Measurements from ENCODE around the gene PRKG1. TPM values are rescaled to one million over a fixed set of nuclear protein-coding genes. Genes with fewer than 3 reads are reported as not detected.
"Not testable (repeated sequence)": the region's sequence is repeated elsewhere in the genome, so short reads cannot be mapped to it uniquely, and the experiment has no call there.

PRKG1 gene
- total RNA-seq, 2 experiments from 2014 or later: not detected

GRCh38 chr10:51314481-51314880 lies 240.2 kb downstream of the PRKG1 start:
- Mint-ChIP-seq H3K27me3 (ENCODE audit: low read depth) (no peaks in the 10 kb centered on the region), H3K9me3 (no peaks in the 10 kb centered on the region), H3K4me3 (no peak overlapping the region), H3K4me1 (ENCODE audit: low read depth) (no peaks in the 10 kb centered on the region), H3K27ac (no peak overlapping the region), H3K36me3 (ENCODE audit: low read depth) (no peaks in the 10 kb centered on the region)
- intact Hi-C loops (cut with micrococcal nuclease): no loop called here
- CTCF ChIA-PET: no interaction called here
- DNase-seq: no peak

DNA sequence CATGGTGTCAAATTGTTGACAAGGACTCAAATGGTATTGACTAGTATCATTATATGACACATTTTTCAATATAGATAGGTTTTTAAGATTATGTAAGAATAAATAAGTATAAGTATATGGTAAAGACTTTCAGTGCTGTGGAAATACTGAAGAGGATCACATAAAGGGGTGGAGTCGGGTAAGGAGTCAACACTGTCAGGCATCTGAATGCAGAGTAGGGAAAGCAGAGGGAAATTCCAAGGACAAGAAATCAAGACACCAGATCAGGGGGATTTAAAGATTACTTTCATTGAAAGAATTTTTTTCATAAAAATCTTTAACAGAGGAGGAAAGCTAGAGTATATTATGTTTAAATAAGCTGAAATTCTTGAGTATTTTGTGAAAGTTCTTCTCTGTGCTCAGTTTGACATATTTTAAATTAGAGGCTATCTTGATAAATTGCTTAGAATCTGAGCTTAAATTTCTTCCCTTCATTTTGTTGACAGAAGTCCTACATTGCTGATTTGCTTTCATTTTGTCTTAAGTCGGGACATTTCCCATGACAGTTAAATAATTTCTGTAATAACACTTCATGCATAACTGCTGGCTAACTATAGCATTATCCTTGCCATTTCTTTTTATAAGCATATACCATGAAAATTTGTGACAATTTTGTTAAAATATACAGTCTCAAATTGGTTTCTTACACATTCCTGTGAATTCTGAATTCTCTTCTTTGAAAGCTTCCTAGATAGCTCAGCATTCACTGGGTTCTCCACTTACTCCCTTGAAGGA lies 244.3 kb downstream of the PRKG1 start:
- no peak overlapping the region for H3K27ac Mint-ChIP-seq
- H3K27me3 Mint-ChIP-seq (ENCODE audit: low read depth): no peaks in the 10 kb centered on the region
- no peaks in the 10 kb centered on the region for H3K36me3 Mint-ChIP-seq (ENCODE audit: low read depth)
- H3K4me3 Mint-ChIP-seq: no peak overlapping the region
- no peaks in the 10 kb centered on the region for H3K9me3 Mint-ChIP-seq
- CTCF ChIA-PET: interaction anchor here (0.6 kb wide), 1 partner anchor 61 kb away, joined by 6 read pairs; no protein-coding TSS in a partner anchor
- DNase-seq: no peak
- H3K4me1 Mint-ChIP-seq (ENCODE audit: low read depth): no peaks in the 10 kb centered on the region
- intact Hi-C loops (cut with micrococcal nuclease): no loop called here

GRCh38 chr10:51319173-51319435 lies 244.8 kb downstream of the PRKG1 start:
- intact Hi-C loops (cut with micrococcal nuclease): no loop called here
- Mint-ChIP-seq H3K36me3 (ENCODE audit: low read depth) (no peaks in the 10 kb centered on the region), H3K4me3 (no peak overlapping the region), H3K27me3 (ENCODE audit: low read depth) (no peaks in the 10 kb centered on the region), H3K4me1 (ENCODE audit: low read depth) (no peaks in the 10 kb centered on the region), H3K9me3 (no peaks in the 10 kb centered on the region), H3K27ac (no peak overlapping the region)
- DNase-seq: no peak
- CTCF ChIA-PET: interaction anchor here (0.6 kb wide), 1 partner anchor 62 kb away, joined by 6 read pairs; no protein-coding TSS in a partner anchor

DNA sequence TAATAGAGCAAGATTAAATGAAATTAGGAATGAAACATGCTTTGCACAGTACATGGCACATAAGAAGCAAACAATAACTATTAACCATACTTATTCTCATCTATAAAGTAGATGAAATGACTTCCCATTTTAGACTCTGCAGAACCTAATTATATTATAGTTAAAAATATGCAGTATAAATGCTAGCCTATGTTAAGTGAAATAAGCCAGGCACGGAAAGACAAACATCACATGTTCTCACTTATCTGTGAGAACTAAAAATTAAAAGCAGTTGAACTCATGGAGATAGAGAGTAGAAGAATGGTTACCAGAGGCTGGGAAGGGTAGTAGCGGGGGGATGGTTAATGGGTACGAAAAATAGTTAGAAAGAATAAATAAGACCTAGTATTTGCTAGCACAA lies 247.0 kb downstream of the PRKG1 start:
- Mint-ChIP-seq H3K36me3 (ENCODE audit: low read depth) (no peaks in the 10 kb centered on the region), H3K27ac (no peak overlapping the region), H3K4me3 (no peak overlapping the region), H3K4me1 (ENCODE audit: low read depth) (no peaks in the 10 kb centered on the region), H3K9me3 (no peaks in the 10 kb centered on the region), H3K27me3 (ENCODE audit: low read depth) (no peaks in the 10 kb centered on the region)
- CTCF ChIA-PET: no interaction called here
- DNase-seq: no peak
- intact Hi-C loops (cut with micrococcal nuclease): no loop called here

- CTCF ChIA-PET: no interaction called here
- intact Hi-C loops (cut with micrococcal nuclease): no loop called here
- Mint-ChIP-seq H3K4me1 (ENCODE audit: low read depth) (no peaks in the 10 kb centered on the region), H3K9me3 (no peaks in the 10 kb centered on the region), H3K36me3 (ENCODE audit: low read depth) (no peaks in the 10 kb centered on the region), H3K4me3 (no peak overlapping the region), H3K27ac (no peak overlapping the region), H3K27me3 (ENCODE audit: low read depth) (no peaks in the 10 kb centered on the region)
- no peak for DNase-seq
Observed at GRCh38 chr10:51321980-51322379, 247.7 kb downstream of the PRKG1 start.

DNA sequence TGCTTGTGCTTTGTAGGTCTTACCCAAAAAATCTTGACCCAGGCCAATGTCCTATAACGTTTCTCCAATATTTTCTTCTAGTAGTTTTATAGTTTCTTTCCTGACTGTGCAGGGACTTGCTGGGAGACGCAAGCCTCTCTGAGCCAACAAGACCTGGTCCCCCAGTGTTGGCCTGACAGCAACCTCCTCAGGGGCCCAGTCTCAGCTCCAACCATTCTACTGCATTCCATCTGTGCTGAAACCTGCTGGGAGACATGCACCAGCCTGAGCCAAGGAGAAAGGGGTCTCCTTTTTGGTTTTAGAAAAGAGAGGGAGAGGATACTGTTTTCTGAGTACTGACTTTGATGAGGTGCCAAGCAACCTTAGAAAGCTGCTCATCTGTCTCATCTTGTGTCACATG lies 251.4 kb downstream of the PRKG1 start:
- no peaks in the 10 kb centered on the region for H3K4me1 Mint-ChIP-seq (ENCODE audit: low read depth)
- no peaks in the 10 kb centered on the region for H3K36me3 Mint-ChIP-seq (ENCODE audit: low read depth)
- H3K27ac Mint-ChIP-seq: no peak overlapping the region
- H3K4me3 Mint-ChIP-seq: no peak overlapping the region
- intact Hi-C loops (cut with micrococcal nuclease): no loop called here
- no peaks in the 10 kb centered on the region for H3K27me3 Mint-ChIP-seq (ENCODE audit: low read depth)
- DNase-seq: no peak
- H3K9me3 Mint-ChIP-seq: no peaks in the 10 kb centered on the region
- CTCF ChIA-PET: no interaction called here

DNA sequence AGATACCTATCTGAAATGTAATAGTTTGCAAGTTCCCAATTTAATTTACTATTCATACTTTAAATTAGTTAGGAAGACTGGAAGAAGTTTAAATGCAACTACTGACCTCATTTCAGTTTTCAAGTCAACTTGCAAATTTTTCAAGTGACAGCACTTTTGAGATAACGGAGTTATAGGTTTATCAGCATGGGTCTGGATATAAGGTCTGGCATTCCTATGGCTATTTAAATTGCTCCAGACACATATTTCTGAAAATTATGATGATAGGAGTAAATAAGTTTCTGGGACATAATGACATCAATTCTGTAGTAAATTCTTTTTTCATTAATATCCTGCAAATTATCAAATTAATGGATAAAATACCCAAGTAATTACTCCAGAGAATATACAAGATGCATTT lies 251.9 kb downstream of the PRKG1 start:
- Mint-ChIP-seq H3K4me3 (no peak overlapping the region), H3K9me3 (no peaks in the 10 kb centered on the region), H3K36me3 (ENCODE audit: low read depth) (no peaks in the 10 kb centered on the region), H3K27ac (no peak overlapping the region), H3K27me3 (ENCODE audit: low read depth) (no peaks in the 10 kb centered on the region), H3K4me1 (ENCODE audit: low read depth) (no peaks in the 10 kb centered on the region)
- no peak for DNase-seq
- intact Hi-C loops (cut with micrococcal nuclease): no loop called here
- CTCF ChIA-PET: no interaction called here

- Mint-ChIP-seq H3K4me1 (ENCODE audit: low read depth) (no peaks in the 10 kb centered on the region), H3K4me3 (no peak overlapping the region), H3K27me3 (ENCODE audit: low read depth) (no peaks in the 10 kb centered on the region), H3K27ac (no peak overlapping the region), H3K9me3 (no peaks in the 10 kb centered on the region), H3K36me3 (ENCODE audit: low read depth) (no peaks in the 10 kb centered on the region)
- no peak for DNase-seq
- CTCF ChIA-PET: no interaction called here
- intact Hi-C loops (cut with micrococcal nuclease): no loop called here
Observed at GRCh38 chr10:51327432-51327831, 253.1 kb downstream of the PRKG1 start.

DNA sequence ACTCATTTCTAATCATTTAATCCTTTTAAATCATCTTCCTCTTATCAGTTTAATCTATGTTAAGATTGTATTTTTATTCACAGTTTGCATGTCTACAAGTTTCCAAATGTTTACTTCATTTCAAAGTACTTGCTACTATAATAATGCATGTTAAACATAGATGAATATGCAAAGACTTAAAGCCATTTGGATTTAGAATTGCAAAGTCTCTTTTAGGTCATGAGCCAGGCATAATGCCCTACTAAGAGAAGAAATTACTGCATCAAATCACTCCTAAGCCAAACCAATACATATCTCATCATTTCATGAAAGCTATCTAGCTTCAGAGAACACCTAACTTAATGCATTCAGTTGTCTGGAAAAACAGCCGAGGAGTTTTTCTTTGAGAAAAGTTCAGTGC lies 266.1 kb downstream of the PRKG1 start:
- CTCF ChIA-PET: no interaction called here
- Mint-ChIP-seq H3K4me3 (no peak overlapping the region), H3K4me1 (ENCODE audit: low read depth) (no peaks in the 10 kb centered on the region), H3K9me3 (peaks cover 3% of the 10 kb centered on the region), H3K27me3 (ENCODE audit: low read depth) (no peaks in the 10 kb centered on the region), H3K36me3 (ENCODE audit: low read depth) (no peaks in the 10 kb centered on the region), H3K27ac (no peak overlapping the region)
- intact Hi-C loops (cut with micrococcal nuclease): no loop called here
- DNase-seq: no peak

DNA sequence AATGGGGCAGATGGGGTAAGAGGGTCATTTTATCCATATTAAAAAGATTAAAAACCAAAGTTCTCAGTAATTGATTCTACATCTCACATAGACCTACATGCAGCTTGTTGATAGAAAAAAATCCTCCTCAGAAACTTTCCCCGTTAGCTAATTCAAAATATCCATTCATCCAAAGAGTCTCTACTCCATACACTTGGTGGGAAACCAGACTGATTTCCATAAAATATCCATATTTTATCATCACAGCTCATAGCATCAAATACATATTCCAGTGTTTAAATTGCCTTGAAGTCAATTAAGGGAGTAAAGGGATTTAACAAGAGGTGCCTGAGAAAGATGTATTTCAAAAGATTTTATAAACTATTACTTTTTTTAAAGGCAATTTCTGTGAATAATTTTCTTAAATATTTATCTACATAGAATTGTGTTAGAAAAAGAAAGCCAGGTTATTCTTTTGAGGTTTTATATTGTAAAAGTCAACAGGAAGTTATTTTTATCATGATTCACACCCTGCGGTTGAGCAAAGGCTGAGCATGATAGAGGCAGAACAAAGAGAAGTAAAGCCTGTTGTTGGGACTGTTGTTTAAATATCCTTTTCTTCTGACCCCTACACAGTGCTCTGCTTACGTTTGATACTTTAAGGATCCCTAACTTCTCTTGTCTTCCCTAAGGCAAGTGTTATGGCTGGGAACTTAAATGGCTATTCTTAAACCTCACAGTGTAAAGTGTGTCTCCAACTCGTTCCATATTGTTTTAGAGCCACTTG lies 266.7 kb downstream of the PRKG1 start:
- H3K9me3 Mint-ChIP-seq: peaks cover 3% of the 10 kb centered on the region
- H3K27me3 Mint-ChIP-seq (ENCODE audit: low read depth): no peaks in the 10 kb centered on the region
- intact Hi-C loops (cut with micrococcal nuclease): no loop called here
- no peak for DNase-seq
- CTCF ChIA-PET: no interaction called here
- no peak overlapping the region for H3K4me3 Mint-ChIP-seq
- H3K27ac Mint-ChIP-seq: no peak overlapping the region
- no peaks in the 10 kb centered on the region for H3K36me3 Mint-ChIP-seq (ENCODE audit: low read depth)
- no peaks in the 10 kb centered on the region for H3K4me1 Mint-ChIP-seq (ENCODE audit: low read depth)

DNA sequence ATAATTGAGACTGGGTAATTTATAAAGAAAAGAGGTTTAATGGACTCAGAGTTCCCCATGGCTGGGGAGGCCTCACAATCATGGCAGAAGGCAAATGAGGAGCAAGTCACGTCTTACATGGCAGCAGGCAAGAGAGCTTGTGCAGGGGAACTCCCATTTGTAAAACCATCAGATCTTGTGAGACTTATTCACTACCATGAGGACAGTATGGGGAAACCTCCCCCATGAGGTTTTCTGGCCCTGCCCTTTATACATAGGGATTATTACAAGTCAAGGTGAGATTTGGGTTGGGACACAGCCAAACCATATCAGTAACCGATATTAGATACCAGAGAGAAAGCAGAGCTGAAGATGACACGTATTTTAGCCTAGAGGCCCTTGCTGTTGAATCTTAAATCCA lies 267.5 kb downstream of the PRKG1 start:
- H3K36me3 Mint-ChIP-seq (ENCODE audit: low read depth); CTCF ChIA-PET; H3K4me3 Mint-ChIP-seq; H3K27me3 Mint-ChIP-seq (ENCODE audit: low read depth); H3K9me3 Mint-ChIP-seq; H3K4me1 Mint-ChIP-seq (ENCODE audit: low read depth); intact Hi-C loops (cut with micrococcal nuclease); DNase-seq; H3K27ac Mint-ChIP-seq: not testable (repeated sequence)

DNA sequence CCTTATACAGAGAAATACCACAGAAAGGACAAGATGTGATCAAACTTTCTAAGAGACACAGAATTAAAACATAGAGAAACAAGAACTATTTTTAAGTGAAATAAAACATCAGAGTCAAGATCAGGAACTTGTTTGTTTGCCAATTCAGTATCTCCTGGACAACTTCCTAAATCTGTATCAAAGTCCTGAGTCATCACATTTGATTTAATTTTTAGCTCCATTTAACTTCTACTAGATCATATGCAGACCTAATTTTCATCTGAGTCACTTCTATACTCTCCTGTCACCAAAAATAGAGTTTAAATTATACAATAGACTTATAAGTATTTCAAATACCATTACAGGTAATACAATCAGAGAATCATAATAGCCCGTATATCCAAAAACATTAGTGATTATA lies 268.1 kb downstream of the PRKG1 start:
- no peaks in the 10 kb centered on the region for H3K4me1 Mint-ChIP-seq (ENCODE audit: low read depth)
- no peak for DNase-seq
- H3K27me3 Mint-ChIP-seq (ENCODE audit: low read depth): no peaks in the 10 kb centered on the region
- intact Hi-C loops (cut with micrococcal nuclease): no loop called here
- no peak overlapping the region for H3K27ac Mint-ChIP-seq
- no peaks in the 10 kb centered on the region for H3K36me3 Mint-ChIP-seq (ENCODE audit: low read depth)
- no peak overlapping the region for H3K4me3 Mint-ChIP-seq
- H3K9me3 Mint-ChIP-seq: peaks cover 3% of the 10 kb centered on the region
- CTCF ChIA-PET: no interaction called here

GRCh38 chr10:51343391-51343790 lies 269.1 kb downstream of the PRKG1 start:
- Mint-ChIP-seq H3K4me3 (no peak overlapping the region), H3K27ac (no peak overlapping the region), H3K9me3 (peaks cover 3% of the 10 kb centered on the region), H3K4me1 (ENCODE audit: low read depth) (no peaks in the 10 kb centered on the region), H3K36me3 (ENCODE audit: low read depth) (no peaks in the 10 kb centered on the region), H3K27me3 (ENCODE audit: low read depth) (no peaks in the 10 kb centered on the region)
- CTCF ChIA-PET: no interaction called here
- intact Hi-C loops (cut with micrococcal nuclease): no loop called here
- no peak for DNase-seq

Data from activated naive CD4-positive, alpha-beta T cell treated with anti-CD3 and anti-CD28 coated beads for 36 hours (primary cell).